HL-60 (cell line): Measurements from ENCODE around the gene KIF24.

Experiments
- POLR2AphosphoS5 ChIP-seq: IDR thresholded peaks from 2 replicates; pipeline ENCODE4 v1.6.1; 2012; ENCODE audit warnings: low read depth
- SPI1 ChIP-seq: IDR thresholded peaks from 2 replicates; pipeline ENCODE4 v1.6.1; 2012; ENCODE audit warnings: low read depth, mild to moderate bottlenecking, borderline replicate concordance
- TF ChIP-seq, protein P1 (sequence below): IDR thresholded peaks from one replicate; pipeline ENCODE4 v1.5.1; 2011; ENCODE audit warnings: low read length, control low read depth, inconsistent platforms; ENCODE audit not compliant: insufficient read depth
- TF ChIP-seq, protein P2 (sequence below): IDR thresholded peaks from 2 replicates; pipeline ENCODE4 v1.6.1; 2012; ENCODE audit warnings: low read depth; ENCODE audit not compliant: insufficient replicate concordance

DNA sequence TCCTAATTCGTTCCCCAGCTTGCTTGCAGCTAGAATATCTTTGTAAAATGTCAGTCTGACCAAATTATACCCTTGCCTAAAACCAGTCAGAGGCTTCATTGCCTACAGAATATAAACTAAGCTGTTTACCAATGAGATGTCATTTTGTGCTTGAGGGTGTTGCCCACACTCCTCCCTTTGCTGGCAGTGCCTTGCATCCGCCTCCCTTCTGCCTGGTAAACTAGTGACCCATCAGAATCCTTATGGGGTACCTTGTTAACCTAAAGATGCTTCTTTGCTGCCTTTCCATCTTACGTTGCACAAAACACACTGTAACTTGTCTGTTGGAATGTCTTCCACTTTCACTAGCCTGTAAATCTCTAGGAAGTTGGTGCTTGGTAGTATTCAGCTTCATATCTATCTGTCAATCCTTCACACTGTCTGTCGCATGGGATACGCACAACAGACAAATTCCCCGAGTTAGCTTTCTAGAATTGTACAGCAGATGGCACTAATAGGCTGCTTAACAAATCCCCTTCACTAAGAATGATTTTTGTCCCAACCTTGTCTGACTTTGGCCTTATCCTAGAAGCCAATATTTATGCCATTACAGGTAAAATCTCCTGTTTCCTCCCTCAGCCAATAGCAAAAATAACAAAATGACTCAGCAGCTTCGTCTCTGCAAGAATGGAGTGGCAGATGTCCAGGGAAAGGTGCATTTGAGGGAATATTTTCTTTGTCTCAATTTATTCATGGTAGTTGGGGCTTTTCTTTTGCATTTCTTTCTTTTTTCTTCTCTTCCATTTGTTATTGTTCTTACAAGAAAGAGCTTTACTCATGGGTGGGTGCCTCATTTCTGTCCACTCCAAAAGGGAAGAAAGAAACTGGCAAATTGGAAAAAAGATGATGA is 3.3 kb upstream of the KIF24 start:
- TF ChIP-seq, protein P1, sequence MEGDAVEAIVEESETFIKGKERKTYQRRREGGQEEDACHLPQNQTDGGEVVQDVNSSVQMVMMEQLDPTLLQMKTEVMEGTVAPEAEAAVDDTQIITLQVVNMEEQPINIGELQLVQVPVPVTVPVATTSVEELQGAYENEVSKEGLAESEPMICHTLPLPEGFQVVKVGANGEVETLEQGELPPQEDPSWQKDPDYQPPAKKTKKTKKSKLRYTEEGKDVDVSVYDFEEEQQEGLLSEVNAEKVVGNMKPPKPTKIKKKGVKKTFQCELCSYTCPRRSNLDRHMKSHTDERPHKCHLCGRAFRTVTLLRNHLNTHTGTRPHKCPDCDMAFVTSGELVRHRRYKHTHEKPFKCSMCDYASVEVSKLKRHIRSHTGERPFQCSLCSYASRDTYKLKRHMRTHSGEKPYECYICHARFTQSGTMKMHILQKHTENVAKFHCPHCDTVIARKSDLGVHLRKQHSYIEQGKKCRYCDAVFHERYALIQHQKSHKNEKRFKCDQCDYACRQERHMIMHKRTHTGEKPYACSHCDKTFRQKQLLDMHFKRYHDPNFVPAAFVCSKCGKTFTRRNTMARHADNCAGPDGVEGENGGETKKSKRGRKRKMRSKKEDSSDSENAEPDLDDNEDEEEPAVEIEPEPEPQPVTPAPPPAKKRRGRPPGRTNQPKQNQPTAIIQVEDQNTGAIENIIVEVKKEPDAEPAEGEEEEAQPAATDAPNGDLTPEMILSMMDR: no peak
- TF ChIP-seq POLR2AphosphoS5 (no peak), SPI1 (no peak)
- TF ChIP-seq, protein P2, sequence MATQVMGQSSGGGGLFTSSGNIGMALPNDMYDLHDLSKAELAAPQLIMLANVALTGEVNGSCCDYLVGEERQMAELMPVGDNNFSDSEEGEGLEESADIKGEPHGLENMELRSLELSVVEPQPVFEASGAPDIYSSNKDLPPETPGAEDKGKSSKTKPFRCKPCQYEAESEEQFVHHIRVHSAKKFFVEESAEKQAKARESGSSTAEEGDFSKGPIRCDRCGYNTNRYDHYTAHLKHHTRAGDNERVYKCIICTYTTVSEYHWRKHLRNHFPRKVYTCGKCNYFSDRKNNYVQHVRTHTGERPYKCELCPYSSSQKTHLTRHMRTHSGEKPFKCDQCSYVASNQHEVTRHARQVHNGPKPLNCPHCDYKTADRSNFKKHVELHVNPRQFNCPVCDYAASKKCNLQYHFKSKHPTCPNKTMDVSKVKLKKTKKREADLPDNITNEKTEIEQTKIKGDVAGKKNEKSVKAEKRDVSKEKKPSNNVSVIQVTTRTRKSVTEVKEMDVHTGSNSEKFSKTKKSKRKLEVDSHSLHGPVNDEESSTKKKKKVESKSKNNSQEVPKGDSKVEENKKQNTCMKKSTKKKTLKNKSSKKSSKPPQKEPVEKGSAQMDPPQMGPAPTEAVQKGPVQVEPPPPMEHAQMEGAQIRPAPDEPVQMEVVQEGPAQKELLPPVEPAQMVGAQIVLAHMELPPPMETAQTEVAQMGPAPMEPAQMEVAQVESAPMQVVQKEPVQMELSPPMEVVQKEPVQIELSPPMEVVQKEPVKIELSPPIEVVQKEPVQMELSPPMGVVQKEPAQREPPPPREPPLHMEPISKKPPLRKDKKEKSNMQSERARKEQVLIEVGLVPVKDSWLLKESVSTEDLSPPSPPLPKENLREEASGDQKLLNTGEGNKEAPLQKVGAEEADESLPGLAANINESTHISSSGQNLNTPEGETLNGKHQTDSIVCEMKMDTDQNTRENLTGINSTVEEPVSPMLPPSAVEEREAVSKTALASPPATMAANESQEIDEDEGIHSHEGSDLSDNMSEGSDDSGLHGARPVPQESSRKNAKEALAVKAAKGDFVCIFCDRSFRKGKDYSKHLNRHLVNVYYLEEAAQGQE: no peak
